Measurements from ENCODE around the gene SCLY.
A peak's percentile ranks its signal among the peaks of the same experiment; 100 is the strongest.

SCLY gene

DNA sequence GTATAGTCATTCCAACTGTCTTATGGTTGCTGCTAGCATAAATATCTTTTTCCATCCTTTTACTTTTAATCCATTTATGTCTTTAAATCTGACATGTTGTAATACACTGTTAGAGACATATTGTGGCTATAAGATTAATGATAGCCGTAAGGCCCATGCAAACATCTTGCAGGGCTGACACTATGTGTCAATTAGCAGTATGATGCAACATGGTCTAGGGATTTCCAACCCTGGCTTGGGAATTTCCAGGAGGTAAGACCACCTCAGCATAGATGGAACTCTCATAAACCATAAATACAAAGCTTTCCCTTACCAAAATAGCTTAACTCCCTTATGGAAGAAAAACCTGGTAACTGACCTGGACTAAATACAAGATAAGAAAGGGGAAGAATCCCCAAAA lies 16.5 kb downstream of the SCLY start:
- no peak for DNase-seq

DNA sequence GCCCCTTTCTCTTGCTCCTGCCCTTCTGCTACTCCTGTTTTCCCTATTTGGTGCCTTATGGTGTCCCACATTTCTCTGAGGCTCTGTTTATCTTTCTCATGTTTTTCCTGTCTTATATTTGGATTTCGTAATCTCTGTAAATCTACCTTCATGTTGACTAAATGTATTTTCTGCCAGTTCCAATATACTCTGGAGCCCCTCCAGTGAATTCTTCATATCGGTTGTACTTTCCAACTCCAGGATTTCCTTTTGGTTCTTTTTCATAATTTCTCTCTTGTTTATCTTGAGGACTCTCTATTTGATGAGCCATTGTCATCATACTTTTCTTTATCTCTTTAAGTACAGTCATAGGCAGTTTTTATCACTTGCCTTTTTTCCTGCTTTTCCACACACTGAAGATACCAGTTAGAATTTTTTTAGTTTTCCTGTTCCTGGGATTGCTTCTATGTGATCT lies 19.1 kb downstream of the SCLY start:
- DNase-seq: no peak

- no peak for DNase-seq
These were observed 19.7 kb downstream of the SCLY start for GRCh38 chr2:238080518-238080917.

- no peak for DNase-seq
These were observed 20.3 kb downstream of the SCLY start for GRCh38 chr2:238081150-238081549.

DNA sequence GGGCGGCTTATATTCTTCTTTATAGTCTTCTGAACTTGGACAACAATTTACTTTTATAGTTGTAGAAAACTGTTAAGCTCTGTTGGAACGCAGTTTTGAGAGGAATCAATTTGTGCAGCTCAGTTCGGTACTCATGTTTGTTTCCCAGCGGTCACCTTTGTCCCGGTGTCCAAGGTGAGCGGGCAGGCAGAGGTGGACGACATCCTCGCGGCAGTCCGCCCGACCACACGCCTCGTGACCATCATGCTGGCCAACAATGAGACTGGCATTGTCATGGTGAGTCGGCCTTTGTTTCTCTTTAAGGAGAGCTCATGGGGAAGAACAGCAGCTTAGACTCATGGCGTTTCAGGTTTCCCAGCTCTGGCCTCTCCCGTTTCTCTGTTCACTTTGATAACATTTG lies 20.8 kb downstream of the SCLY start:
- DNase-seq: no peak

- no peak for DNase-seq
These were observed 21.4 kb downstream of the SCLY start for GRCh38 chr2:238082151-238082550.

- no peak for DNase-seq
These were observed 22.0 kb downstream of the SCLY start for GRCh38 chr2:238082827-238083226.

GRCh38 chr2:238083919-238084318 lies 23.1 kb downstream of the SCLY start:
- no peak for DNase-seq

DNA sequence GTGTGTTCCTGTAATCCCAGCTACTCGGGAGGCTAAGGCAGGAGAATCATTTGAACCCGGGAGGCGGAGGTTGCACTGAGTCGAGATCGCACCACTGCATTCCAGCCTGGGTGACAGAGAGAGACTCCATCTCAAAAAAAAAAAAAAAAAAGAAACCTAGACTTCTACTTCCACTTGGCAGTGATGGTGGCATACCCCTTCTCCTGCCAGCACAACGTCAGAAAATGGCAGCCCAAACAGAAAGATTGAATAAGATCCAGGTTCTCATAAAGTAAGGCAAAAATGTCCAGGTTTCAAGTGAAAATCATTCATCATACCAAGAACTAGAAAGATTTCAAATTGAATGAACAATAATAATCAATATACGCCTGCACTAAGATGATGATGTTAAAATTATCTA lies 24.0 kb downstream of the SCLY start:
- no peak for DNase-seq

GRCh38 chr2:238085899-238086298 lies 25.1 kb downstream of the SCLY start:
- DNase-seq: no peak

DNA sequence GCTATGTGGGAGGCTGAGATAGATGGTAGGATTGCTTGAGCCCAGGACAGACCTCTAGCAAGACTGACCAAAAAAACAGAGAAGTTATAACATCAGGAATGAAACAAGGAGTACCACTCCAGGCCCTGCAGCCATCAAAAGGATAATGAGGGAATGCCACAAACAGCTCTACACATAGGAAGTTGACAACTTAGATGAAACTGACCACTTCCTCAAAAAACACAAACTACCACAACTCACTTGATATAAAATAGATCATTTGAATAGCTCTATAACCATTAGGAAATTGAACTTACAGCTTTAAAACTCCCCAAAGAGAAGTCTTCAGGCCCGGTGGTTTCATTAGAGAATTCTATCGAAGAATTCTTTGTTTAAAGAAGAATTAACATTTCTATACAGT lies 26.4 kb downstream of the SCLY start:
- no peak for DNase-seq

DNA sequence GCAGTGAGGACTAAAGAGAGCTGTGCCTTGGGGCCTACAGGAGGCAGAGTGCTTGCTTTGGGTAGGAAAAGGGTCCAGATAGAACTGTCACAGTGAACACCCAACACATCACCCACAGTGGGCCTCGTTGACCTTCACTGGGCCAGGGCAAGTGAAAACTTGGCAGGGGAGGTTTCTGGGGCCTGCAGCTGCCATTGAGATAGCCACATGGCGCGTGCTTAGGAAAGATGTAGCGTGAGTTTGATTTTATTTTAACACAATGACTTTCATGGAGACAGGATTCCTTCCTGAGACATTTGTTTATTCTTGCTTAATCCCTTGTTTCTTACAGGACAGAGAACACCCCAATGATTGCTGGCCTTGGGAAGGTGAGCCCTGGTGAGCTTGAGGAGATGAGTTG lies 30.1 kb downstream of the SCLY start:
- no peak for DNase-seq

GRCh38 chr2:238091436-238092060 lies 30.7 kb downstream of the SCLY start:
- DNase-seq: no peak

DNA sequence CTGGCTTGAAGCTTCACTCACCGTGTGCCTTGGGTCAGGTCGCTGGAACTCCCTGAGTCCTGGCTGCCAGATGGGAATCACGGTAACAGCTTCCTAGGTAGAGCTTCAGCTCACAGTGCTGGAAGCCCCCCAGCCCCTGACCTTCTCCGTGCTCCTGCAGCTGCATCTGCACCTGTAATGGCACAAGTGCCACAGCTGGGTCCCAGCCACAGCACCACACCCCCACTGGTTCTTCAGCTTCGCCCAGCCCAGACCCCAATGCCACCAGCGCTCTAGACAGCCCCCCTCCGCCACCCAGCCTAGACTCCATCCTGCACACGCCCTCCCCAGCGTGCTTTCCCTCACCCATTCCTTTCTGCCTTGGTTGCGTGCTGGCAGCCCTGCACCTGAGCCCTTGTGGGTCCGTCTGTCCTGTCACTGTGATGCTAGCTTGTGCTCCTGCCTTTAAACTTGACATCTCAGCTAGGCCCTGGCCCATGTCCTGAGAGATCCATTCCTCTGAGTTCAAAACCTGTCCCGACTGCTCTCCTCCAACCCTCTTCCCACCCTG lies 31.8 kb downstream of the SCLY start:
- DNase-seq: no peak

- no peak for DNase-seq
These were observed 32.7 kb downstream of the SCLY start for GRCh38 chr2:238093181-238094140.

DNA sequence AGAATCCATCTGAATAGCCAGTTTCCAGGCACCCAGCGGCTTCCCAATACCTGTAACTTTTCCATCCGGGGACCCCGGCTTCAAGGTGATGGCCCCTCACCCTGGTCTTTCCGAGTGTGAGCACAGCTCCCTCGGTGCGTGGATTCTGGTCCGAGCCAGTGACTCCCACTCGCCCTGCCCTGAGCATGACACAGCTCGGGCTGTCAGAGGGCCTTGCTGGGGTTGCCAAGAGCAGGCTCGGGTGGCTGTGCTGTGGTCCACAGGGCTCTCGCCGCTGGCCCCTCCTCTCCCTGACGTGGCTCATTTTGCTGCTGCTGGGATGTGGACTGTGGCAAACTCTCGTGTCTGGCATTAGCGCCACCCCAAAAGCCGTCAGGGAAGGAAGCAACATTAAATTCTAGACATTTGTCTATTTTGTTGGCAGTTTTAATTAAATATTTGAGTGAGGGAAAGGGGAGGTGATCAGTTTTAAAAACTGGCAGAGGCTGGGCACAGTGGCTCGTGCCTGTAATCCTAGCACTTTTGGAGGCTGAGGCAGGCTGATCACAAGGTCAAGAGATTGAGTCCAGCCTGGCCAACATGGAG lies 33.7 kb downstream of the SCLY start:
- DNase-seq: no peak

GRCh38 chr2:238095143-238095542 lies 34.3 kb downstream of the SCLY start:
- DNase-seq: no peak

DNA sequence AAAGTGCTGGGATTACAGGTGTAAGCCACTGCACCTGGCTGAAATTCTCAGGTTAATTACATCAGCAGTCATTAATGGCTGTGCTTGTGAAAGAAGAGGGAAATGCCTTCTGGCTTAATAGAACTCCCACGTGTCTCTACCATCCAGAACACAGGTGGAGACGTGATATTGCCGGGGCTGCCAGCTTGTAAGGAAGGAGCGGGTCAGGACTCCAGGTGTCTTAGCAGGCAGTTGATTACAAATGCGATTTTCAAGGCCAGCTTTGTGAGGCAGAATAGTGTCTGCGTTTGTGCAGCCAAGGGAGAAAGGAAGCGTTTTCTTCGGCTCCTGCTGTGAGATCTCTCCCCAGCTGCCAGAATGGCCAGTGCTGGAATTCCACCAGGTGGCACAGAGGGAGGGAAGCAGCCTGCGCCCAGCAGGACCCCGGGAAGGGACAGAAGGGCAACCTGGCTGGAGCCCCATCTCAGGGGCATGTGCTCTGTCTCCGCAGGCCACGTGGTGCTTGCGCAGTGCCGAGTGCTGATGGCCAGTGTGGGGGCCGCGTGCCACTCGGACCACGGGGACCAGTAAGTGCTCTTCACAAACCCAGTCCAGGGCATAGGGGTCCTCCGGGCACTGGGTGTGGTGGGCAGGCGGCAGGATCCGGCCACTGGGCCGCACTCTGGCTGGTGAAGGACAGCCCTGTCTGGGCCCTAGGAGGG lies 35.7 kb downstream of the SCLY start:
- DNase-seq: peak; percentile 90 to 96

- no peak for DNase-seq
These were observed 36.6 kb downstream of the SCLY start for GRCh38 chr2:238097201-238097987.

GRCh38 chr2:238097988-238098871 lies 37.4 kb downstream of the SCLY start:
- no peak for DNase-seq
